ENCODE data around the gene PGK1. TPM values are rescaled to one million over a fixed set of nuclear protein-coding genes. Genes with fewer than 3 reads are reported as not detected.
A peak's percentile ranks its signal among the peaks of the same experiment; 100 is the strongest.
"Not testable (repeated sequence)": the region's sequence is repeated elsewhere in the genome, so short reads cannot be mapped to it uniquely, and the experiment has no call there.

PGK1 gene
- total and polyA plus RNA-seq, 2 donors (not counting 3 experiments of a cell fraction or from before 2014, with no cell fraction given) = 222 to 377 TPM

GRCh38 chrX:78075787-78076389 is 28.2 kb upstream of the PGK1 start:
- no peak overlapping the region for H3K4me2 ChIP-seq (ENCODE audit: insufficient read depth, low read length)
- no TSS peak for BruUV-seq (replicated peaks)
- no peaks in the 10 kb centered on the region for H3K79me2 ChIP-seq (ENCODE audit: control insufficient read depth, insufficient read depth, low read length)
- FAIRE-seq = no peak
- no peaks in the 10 kb centered on the region for H4K20me1 ChIP-seq (replicated peaks; ENCODE audit: control insufficient read depth, extremely low read depth, insufficient read depth, low read length)
- no peak overlapping the region for H3K4me3 ChIP-seq (replicated peaks in 1 of 3; ENCODE audit: insufficient read depth in 1 of 3, low read depth in 1 of 3, low read length in 3 of 3)
- no peaks in the 10 kb centered on the region for H3K9me3 ChIP-seq (replicated peaks; ENCODE audit: control insufficient read depth, insufficient read depth, low read length)
- H3K27me3 ChIP-seq (ENCODE audit: control insufficient read depth in 2 of 2, insufficient read depth in 2 of 2, low read length in 2 of 2) = no peaks in the 10 kb centered on the region
- no peak overlapping the region for H3K27ac ChIP-seq (ENCODE audit: insufficient read depth, low read depth, low read length)
- TF ChIP-seq GATA2 (IDR thresholded peaks at IDR 0.05; ENCODE audit: insufficient read depth, insufficient read length, low read depth, low read length) (no peak), EZH2 (IDR thresholded peaks at IDR 0.05; ENCODE audit: borderline replicate concordance, low read depth, low read length, severe bottlenecking) (no peak), POLR2A (IDR thresholded peaks at IDR 0.05; ENCODE audit: low read depth, low read length) (no peak), JUN (IDR thresholded peaks at IDR 0.05; ENCODE audit: borderline replicate concordance, insufficient read depth, insufficient read length, low read depth) (no peak), POLR2AphosphoS5 (IDR thresholded peaks at IDR 0.05; ENCODE audit: insufficient read depth, low read depth, low read length) (no peak), MYC (IDR thresholded peaks at IDR 0.05; ENCODE audit: low read depth, low read length) (no peak), MAX (IDR thresholded peaks at IDR 0.05; ENCODE audit: insufficient read depth, insufficient read length) (no peak), FOS (IDR thresholded peaks at IDR 0.05; ENCODE audit: borderline replicate concordance, insufficient read depth, low read length) (no peak), CTCF (IDR thresholded peaks at IDR 0.05; ENCODE audit: extremely low read depth in 1 of 2, insufficient read depth in 1 of 2, low read depth in 1 of 2, low read length in 2 of 2) (no peak)
- no peak for DNase-seq (ENCODE audit: low read depth, low spot score)
- no peak overlapping the region for H2AFZ ChIP-seq (ENCODE audit: low read depth, low read length)
- dilution Hi-C loops (cut with MboI; ENCODE audit: extremely low pct_ligation_motif_present, low sequenced_read_pairs) = no loop called here
- intact Hi-C loops (cut with micrococcal nuclease) = no loop called here
- H3K36me3 ChIP-seq (ENCODE audit: control insufficient read depth in 2 of 2, extremely low read depth in 1 of 2, insufficient read depth in 2 of 2, low read length in 2 of 2) = no peaks in the 10 kb centered on the region
- CTCF ChIA-PET = no interaction called here
- H3K4me1 ChIP-seq (ENCODE audit: control insufficient read depth, extremely low read depth, insufficient read depth, low read length) = no peaks in the 10 kb centered on the region
- no peaks in the 10 kb centered on the region for H3K9me1 ChIP-seq (replicated peaks; ENCODE audit: control insufficient read depth, extremely low read depth, insufficient read depth, low read length)
- no peak overlapping the region for H3K9ac ChIP-seq (replicated peaks; ENCODE audit: extremely low read depth, insufficient read depth, low read length)
- POLR2A ChIA-PET = no interaction called here

- H4K20me1 ChIP-seq (replicated peaks; ENCODE audit: control insufficient read depth, extremely low read depth, insufficient read depth, low read length); intact Hi-C loops (cut with micrococcal nuclease); H3K27me3 ChIP-seq (ENCODE audit: control insufficient read depth in 2 of 2, insufficient read depth in 2 of 2, low read length in 2 of 2); H3K9me3 ChIP-seq (replicated peaks; ENCODE audit: control insufficient read depth, insufficient read depth, low read length); H3K4me2 ChIP-seq (ENCODE audit: insufficient read depth, low read length); BruUV-seq (replicated peaks); H2AFZ ChIP-seq (ENCODE audit: low read depth, low read length); H3K36me3 ChIP-seq (ENCODE audit: control insufficient read depth in 2 of 2, extremely low read depth in 1 of 2, insufficient read depth in 2 of 2, low read length in 2 of 2); H3K79me2 ChIP-seq (ENCODE audit: control insufficient read depth, insufficient read depth, low read length); CTCF ChIA-PET; H3K9me1 ChIP-seq (replicated peaks; ENCODE audit: control insufficient read depth, extremely low read depth, insufficient read depth, low read length); H3K4me3 ChIP-seq (replicated peaks in 1 of 3; ENCODE audit: insufficient read depth in 1 of 3, low read depth in 1 of 3, low read length in 3 of 3); DNase-seq (ENCODE audit: low read depth, low spot score); POLR2A ChIA-PET; H3K27ac ChIP-seq (ENCODE audit: insufficient read depth, low read depth, low read length); H3K9ac ChIP-seq (replicated peaks; ENCODE audit: extremely low read depth, insufficient read depth, low read length); dilution Hi-C loops (cut with MboI; ENCODE audit: extremely low pct_ligation_motif_present, low sequenced_read_pairs); H3K4me1 ChIP-seq (ENCODE audit: control insufficient read depth, extremely low read depth, insufficient read depth, low read length): not testable (repeated sequence)
- peak; percentile 87 for FAIRE-seq
Measured at GRCh38 chrX:78081413-78081812, 22.6 kb upstream of the PGK1 start.

All from endothelial cell of umbilical vein (primary cell).